Pericardium fibroblast (primary cell): Measurements from ENCODE around the gene DUSP21. TPM values are rescaled to one million over a fixed set of nuclear protein-coding genes. Genes with fewer than 3 reads are reported as not detected.

Experiments used
- total RNA-seq: library from RNA; depleted of rRNA; stranded (reverse); fragments of >200 nt; gene quantifications from 2 replicates; pipeline ENCODE4 v1.2.3, GENCODE V29; 2015

Gene DUSP21
- total RNA-seq, result not detected in 2 replicates

DNA sequence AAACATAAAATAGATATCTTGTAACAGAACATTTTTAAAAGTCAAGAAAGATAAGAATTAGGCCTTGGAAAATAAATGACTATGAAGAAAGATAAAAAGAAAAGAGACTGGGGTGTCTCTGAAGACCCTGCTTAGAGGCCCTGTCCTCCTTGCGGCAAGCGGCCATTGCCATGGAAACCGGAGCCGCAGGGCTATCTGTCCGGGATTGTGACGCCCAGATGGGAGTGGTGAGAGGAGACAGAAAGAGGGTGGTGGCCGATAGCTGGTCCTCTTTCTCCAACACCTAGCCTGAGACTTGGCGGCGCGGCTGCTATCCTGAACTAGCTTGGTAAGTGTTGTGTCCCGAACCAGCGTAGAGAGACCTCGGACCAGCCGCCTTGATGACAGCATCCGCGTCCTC is at the start of gene DUSP21:
TSS of gene DUSP21 (plus strand) at position 269 of the 400 bp plus-strand sequence. CDS start at position 381, 112 bp downstream.

DNA sequence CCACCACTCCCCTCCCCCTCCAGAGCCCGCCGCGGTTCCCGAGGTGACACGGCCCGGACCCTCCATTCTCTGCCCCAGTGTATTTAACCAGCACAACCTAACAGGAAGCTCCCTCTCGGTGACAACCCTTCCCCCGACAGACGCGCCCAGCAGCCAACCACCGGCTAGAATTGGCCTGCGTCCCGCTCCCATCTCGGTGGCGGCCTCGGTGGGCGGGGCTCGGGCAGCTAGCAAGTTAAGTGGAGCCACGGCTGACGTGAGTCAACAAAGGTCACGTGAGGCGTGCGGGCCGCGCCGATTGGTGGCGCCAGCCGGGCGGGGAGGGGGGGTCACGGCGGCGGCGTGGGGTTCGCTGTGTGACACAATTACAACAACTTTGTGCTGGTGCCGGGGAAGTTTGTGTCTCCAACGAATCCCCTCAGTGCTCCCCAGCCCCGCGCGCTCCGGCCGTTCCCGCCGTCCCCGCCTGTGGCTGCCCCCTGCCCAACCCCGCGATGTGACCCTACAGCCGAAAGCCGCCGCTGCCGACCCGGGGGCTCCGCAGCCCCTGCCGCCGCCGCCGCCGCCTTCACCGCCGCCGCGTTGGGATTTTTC is 29.1 kb downstream of the DUSP21 start, which contains the start of gene KDM6A:
TSS of gene KDM6A (plus strand) at position 368 of the 594 bp plus-strand sequence. CDS start 364 bp downstream, outside the sequence.

Other genes with a start within 250 kb of the DUSP21 start
- gene KDM6A, start 29.2 kb downstream of the DUSP21 start, total RNA-seq, result 6.0 and 9.5 TPM in 2 replicates